Uterus (tissue), 4 donors: ENCODE measurements around the gene PLA2G6. TPM values are rescaled to one million over a fixed set of nuclear protein-coding genes. Genes with fewer than 3 reads are reported as not detected.

Source experiments
- DNase-seq, 2 donors: peaks; one replicate each; pipeline ENCODE4 v3.0.0-alpha.2; 2019 to 2020
- H3K27ac ChIP-seq, 2 donors: fragments of 200-600 bp; sonication (generic); 1 replicate in 1 of 2; 2 replicates in 1 of 2; pipeline ENCODE4 v1.5.1; 2016 to 2018
- H3K27me3 ChIP-seq, 2 donors: fragments of 200-600 bp; sonication (generic); one replicate each; pipeline ENCODE4 v1.5.1; 2018 to 2019; ENCODE audit warnings: control low read depth in 1 of 2
- H3K36me3 ChIP-seq, 2 donors: fragments of 200-600 bp; sonication (generic); one replicate each; pipeline ENCODE4 v1.5.1; 2019; ENCODE audit warnings: control low read depth in 1 of 2
- H3K4me1 ChIP-seq, 2 donors: fragments of 200-600 bp; sonication (generic); one replicate each; pipeline ENCODE4 v1.5.1; 2018 to 2019; ENCODE audit warnings: control low read depth in 1 of 2
- H3K4me3 ChIP-seq, 2 donors: fragments of 200-600 bp; sonication (generic); 1 replicate in 1 of 2; 2 replicates in 1 of 2; pipeline ENCODE4 v1.5.1; 2018 to 2019; ENCODE audit warnings: mild to moderate bottlenecking in 1 of 2
- H3K9me3 ChIP-seq, 2 donors: fragments of 200-600 bp; sonication (generic); one replicate each; pipeline ENCODE4 v1.5.1; 2019; ENCODE audit warnings: control low read depth in 1 of 2
- POLR2A ChIP-seq, 2 donors: fragments of 450-650 bp; IDR thresholded peaks; one replicate each; pipeline ENCODE4 v1.6.1; 2016; ENCODE audit warnings: antibody characterized with exemption in 2 of 2, mild to moderate bottlenecking in 1 of 2, moderate library complexity in 1 of 2
- intact Hi-C: fragments of 100-400 bp; cut with DNase I; formaldehyde crosslinking; loops from one replicate; pipeline ENCODE4 v1.15.1; 2023; ENCODE audit warnings: low total_unique reads
- total RNA-seq, 4 donors: library from RNA; depleted of rRNA in 3 of 4; stranded (reverse); fragments of >200 nt in 3 of 4; gene quantifications; one replicate each; pipeline versions ENCODE4 v1.1.0 to v1.2.4, GENCODE V29; 2014 to 2023
- TF ChIP-seq, protein P1 (sequence below), 4 experiments: fragments of 200-600 bp in 2 of 4; fragments of 450-650 bp in 2 of 4; sonication (generic) in 2 of 4; IDR thresholded peaks; one replicate each; pipeline ENCODE4 v1.5.1; 2016 to 2019; ENCODE audit warnings: antibody characterized with exemption in 4 of 4, mild to moderate bottlenecking in 2 of 4, moderate library complexity in 1 of 4
- donor health status: DM: yes; HTN: yes; CAD: no.

Gene PLA2G6
- total RNA-seq, 4 donors from 2014 or later: 8.7 to 50.9 (median 34.5) TPM

DNA sequence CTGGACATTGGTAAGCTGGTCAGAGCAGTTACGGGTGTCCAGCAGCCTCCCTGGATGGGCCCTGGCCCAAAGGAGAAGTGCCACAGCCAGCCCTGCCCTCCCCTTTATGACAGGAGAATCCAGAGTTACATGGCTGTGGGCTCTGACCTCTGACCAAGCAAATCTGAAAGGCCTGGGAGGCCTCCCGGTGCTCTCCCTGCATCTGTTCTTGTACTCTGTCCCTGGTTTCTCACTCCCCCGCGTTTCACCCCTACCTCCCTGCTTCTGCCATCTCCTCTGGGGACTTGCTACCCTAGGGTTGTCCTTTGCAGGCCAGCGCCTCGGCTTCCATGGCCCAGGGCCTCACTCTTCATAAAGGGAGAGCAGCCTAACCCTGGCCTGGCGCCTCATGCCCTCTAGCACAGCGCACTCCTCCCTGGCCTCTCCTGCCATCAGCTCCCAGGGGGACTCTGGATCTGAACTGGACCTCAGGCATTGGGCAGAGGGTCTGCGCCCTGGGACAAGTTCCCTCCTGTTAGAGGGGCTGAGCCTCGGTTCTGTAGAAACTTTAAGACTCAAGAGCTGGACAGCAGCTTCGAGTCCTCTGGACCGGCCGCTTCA lies 113.8 kb downstream of the PLA2G6 start:
- H3K27me3 ChIP-seq: no peaks in the 10 kb centered on the region
- DNase-seq: no peak
- TF ChIP-seq, protein P1, sequence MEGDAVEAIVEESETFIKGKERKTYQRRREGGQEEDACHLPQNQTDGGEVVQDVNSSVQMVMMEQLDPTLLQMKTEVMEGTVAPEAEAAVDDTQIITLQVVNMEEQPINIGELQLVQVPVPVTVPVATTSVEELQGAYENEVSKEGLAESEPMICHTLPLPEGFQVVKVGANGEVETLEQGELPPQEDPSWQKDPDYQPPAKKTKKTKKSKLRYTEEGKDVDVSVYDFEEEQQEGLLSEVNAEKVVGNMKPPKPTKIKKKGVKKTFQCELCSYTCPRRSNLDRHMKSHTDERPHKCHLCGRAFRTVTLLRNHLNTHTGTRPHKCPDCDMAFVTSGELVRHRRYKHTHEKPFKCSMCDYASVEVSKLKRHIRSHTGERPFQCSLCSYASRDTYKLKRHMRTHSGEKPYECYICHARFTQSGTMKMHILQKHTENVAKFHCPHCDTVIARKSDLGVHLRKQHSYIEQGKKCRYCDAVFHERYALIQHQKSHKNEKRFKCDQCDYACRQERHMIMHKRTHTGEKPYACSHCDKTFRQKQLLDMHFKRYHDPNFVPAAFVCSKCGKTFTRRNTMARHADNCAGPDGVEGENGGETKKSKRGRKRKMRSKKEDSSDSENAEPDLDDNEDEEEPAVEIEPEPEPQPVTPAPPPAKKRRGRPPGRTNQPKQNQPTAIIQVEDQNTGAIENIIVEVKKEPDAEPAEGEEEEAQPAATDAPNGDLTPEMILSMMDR (IDR thresholded peaks at IDR 0.05): no peak
- TF ChIP-seq POLR2A (IDR thresholded peaks at IDR 0.05): no peak
- no peaks in the 10 kb centered on the region for H3K4me1 ChIP-seq
- peak overlapping the region in 1 of 2 donors; percentile 83 for H3K27ac ChIP-seq
- H3K9me3 ChIP-seq: no peaks in the 10 kb centered on the region
- intact Hi-C loops: loop anchor here (10.0 kb wide), 1 partner anchor 507 kb away; the partner anchor contains the start of gene DMC1
- H3K4me3 ChIP-seq: no peak overlapping the region
- H3K36me3 ChIP-seq: no peaks in the 10 kb centered on the region

GRCh38 chr22:38067028-38067415 lies 114.6 kb downstream of the PLA2G6 start:
- no peak for TF ChIP-seq POLR2A (IDR thresholded peaks at IDR 0.05)
- TF ChIP-seq, protein P1 (IDR thresholded peaks at IDR 0.05): no peak
- Histone ChIP-seq H3K27ac (no peak overlapping the region), H3K9me3 (no peaks in the 10 kb centered on the region), H3K4me1 (no peaks in the 10 kb centered on the region), H3K4me3 (no peak overlapping the region), H3K36me3 (no peaks in the 10 kb centered on the region), H3K27me3 (no peaks in the 10 kb centered on the region)
- DNase-seq: no peak
- intact Hi-C loops: loop anchor here (10.0 kb wide), 1 partner anchor 508 kb away; the partner anchor contains the start of gene DMC1

GRCh38 chr22:38066381-38067027 lies 115.1 kb downstream of the PLA2G6 start:
- TF ChIP-seq, protein P1 (IDR thresholded peaks at IDR 0.05): no peak
- TF ChIP-seq POLR2A (IDR thresholded peaks at IDR 0.05): no peak
- DNase-seq: no peak
- H3K4me1 ChIP-seq: no peaks in the 10 kb centered on the region
- no peak overlapping the region for H3K4me3 ChIP-seq
- intact Hi-C loops: loop anchor here (10.0 kb wide), 1 partner anchor 508 kb away; the partner anchor contains the start of gene DMC1
- H3K9me3 ChIP-seq: no peaks in the 10 kb centered on the region
- no peaks in the 10 kb centered on the region for H3K27me3 ChIP-seq
- H3K36me3 ChIP-seq: no peaks in the 10 kb centered on the region
- H3K27ac ChIP-seq: no peak overlapping the region

- TF ChIP-seq, protein P1 (IDR thresholded peaks at IDR 0.05): no peak
- TF ChIP-seq POLR2A (IDR thresholded peaks at IDR 0.05): no peak
- Histone ChIP-seq H3K4me1 (no peaks in the 10 kb centered on the region), H3K9me3 (no peaks in the 10 kb centered on the region), H3K36me3 (no peaks in the 10 kb centered on the region), H3K27ac (no peak overlapping the region), H3K4me3 (no peak overlapping the region), H3K27me3 (no peaks in the 10 kb centered on the region)
- DNase-seq: no peak
- intact Hi-C loops: loop anchor here (10.0 kb wide), 1 partner anchor 509 kb away; the partner anchor contains the start of gene DMC1
Observed at GRCh38 chr22:38065539-38065938, 116.1 kb downstream of the PLA2G6 start.

DNA sequence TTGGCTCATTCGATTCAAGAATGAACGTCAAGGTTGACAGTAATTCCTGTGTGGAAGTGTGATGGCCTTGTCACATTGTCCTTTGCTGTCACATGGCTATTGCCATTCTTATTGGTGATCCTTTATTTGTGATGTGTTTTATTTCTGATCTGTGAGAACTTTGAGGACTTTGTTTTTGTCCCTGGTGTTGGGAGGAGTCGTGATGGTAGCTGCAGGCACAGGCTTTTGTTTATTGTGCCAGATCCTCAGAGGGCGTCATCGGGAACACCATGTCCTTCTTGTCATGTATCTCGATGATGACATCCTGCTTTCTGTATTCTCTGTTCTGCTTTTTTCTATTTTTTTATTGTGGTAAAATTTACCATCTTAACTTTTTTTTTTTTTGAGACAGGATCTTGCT lies 118.8 kb downstream of the PLA2G6 start:
- H3K36me3 ChIP-seq: no peaks in the 10 kb centered on the region
- no peak overlapping the region for H3K27ac ChIP-seq
- no peak for DNase-seq
- no peaks in the 10 kb centered on the region for H3K4me1 ChIP-seq
- intact Hi-C loops: loop anchor here (10.0 kb wide), 1 partner anchor 512 kb away; the partner anchor contains the start of gene DMC1
- TF ChIP-seq, protein P1 (IDR thresholded peaks at IDR 0.05): no peak
- no peak for TF ChIP-seq POLR2A (IDR thresholded peaks at IDR 0.05)
- no peak overlapping the region for H3K4me3 ChIP-seq
- H3K27me3 ChIP-seq: no peaks in the 10 kb centered on the region
- no peaks in the 10 kb centered on the region for H3K9me3 ChIP-seq
